H9 (cell line): ENCODE data around the gene CDC45. TPM values are rescaled to one million over a fixed set of nuclear protein-coding genes. Genes with fewer than 3 reads are reported as not detected.

Experiments used
- DNase-seq: peaks from one replicate; pipeline ENCODE4 v3.0.0-alpha.2; 2017
- H2AFZ ChIP-seq: one replicate; pipeline ENCODE4 v1.6.1; 2013; ENCODE audit warnings: mild to moderate bottlenecking, low read length, control low read depth, moderate library complexity
- H2AK5ac ChIP-seq: 2 replicates; pipeline ENCODE4 v1.6.1; 2013; ENCODE audit warnings: low read length, control low read depth, mixed read lengths; ENCODE audit not compliant: insufficient read length
- H2BK120ac ChIP-seq: one replicate; pipeline ENCODE4 v1.6.1; 2013; ENCODE audit warnings: low read depth, mild to moderate bottlenecking, low read length, control low read depth, inconsistent platforms; ENCODE audit not compliant: poor library complexity, severe bottlenecking
- H2BK12ac ChIP-seq: 2 replicates; pipeline ENCODE4 v1.6.1; 2013; ENCODE audit warnings: low read length, control low read depth, mixed read lengths, low read depth; ENCODE audit not compliant: insufficient read length
- H2BK15ac ChIP-seq: 2 replicates; pipeline ENCODE4 v1.6.1; 2013; ENCODE audit warnings: low read depth, low read length, control low read depth
- H2BK20ac ChIP-seq: one replicate; pipeline ENCODE4 v1.6.1; 2013; ENCODE audit warnings: low read depth, mild to moderate bottlenecking, low read length, control low read depth, inconsistent platforms; ENCODE audit not compliant: poor library complexity, severe bottlenecking
- H2BK5ac ChIP-seq: 2 replicates; pipeline ENCODE4 v1.6.1; 2013; ENCODE audit warnings: low read length, control low read depth, mixed read lengths; ENCODE audit not compliant: insufficient read length
- H3K14ac ChIP-seq: 2 replicates; pipeline ENCODE4 v1.6.1; 2013; ENCODE audit warnings: low read length, control low read depth; ENCODE audit not compliant: insufficient read depth
- H3K18ac ChIP-seq: 2 replicates; pipeline ENCODE4 v1.6.1; 2013; ENCODE audit warnings: low read depth, mild to moderate bottlenecking, mixed read lengths, low read length, control low read depth; ENCODE audit not compliant: insufficient read length
- H3K23ac ChIP-seq: 2 replicates; pipeline ENCODE4 v1.6.1; 2013; ENCODE audit warnings: low read length, control low read depth, mixed read lengths, low read depth; ENCODE audit not compliant: insufficient read length
- H3K23me2 ChIP-seq: 2 replicates; pipeline ENCODE4 v1.6.1; 2013; ENCODE audit warnings: low read depth, mild to moderate bottlenecking, mixed read lengths, low read length, control low read depth; ENCODE audit not compliant: insufficient read length, poor library complexity, severe bottlenecking
- H3K27ac ChIP-seq: 2 replicates; pipeline ENCODE4 v1.5.1; 2013; ENCODE audit warnings: low read length, control low read depth, mixed read lengths, low read depth; ENCODE audit not compliant: insufficient read length
- H3K27me3 ChIP-seq: 2 replicates; pipeline ENCODE4 v1.6.1; 2013; ENCODE audit warnings: low read length, control low read depth, inconsistent platforms; ENCODE audit not compliant: insufficient read depth
- H3K4ac ChIP-seq: 2 replicates; pipeline ENCODE4 v1.6.1; 2013; ENCODE audit warnings: low read depth, mild to moderate bottlenecking, control low read depth, inconsistent platforms, low read length, moderate library complexity
- H3K4me1 ChIP-seq: 2 replicates; pipeline ENCODE4 v1.6.1; 2013; ENCODE audit warnings: low read length, control low read depth, inconsistent platforms; ENCODE audit not compliant: insufficient read depth
- H3K4me2 ChIP-seq: 2 replicates; pipeline ENCODE4 v1.6.1; 2013; ENCODE audit warnings: low read length, control low read depth, mixed read lengths; ENCODE audit not compliant: insufficient read length, insufficient read depth
- H3K56ac ChIP-seq: 2 replicates; pipeline ENCODE4 v1.6.1; 2013; ENCODE audit warnings: low read depth, mild to moderate bottlenecking, mixed read lengths, low read length, control low read depth; ENCODE audit not compliant: insufficient read length
- H3K79me1 ChIP-seq: 2 replicates; pipeline ENCODE4 v1.6.1; 2013; ENCODE audit warnings: low read depth, mild to moderate bottlenecking, moderate library complexity, low read length, control low read depth, inconsistent platforms; ENCODE audit not compliant: insufficient read depth, poor library complexity, severe bottlenecking
- H3K79me2 ChIP-seq: 2 replicates; pipeline ENCODE4 v1.6.1; 2013; ENCODE audit warnings: low read length, control low read depth, inconsistent platforms; ENCODE audit not compliant: insufficient read depth
- H3K9ac ChIP-seq: 2 replicates; pipeline ENCODE4 v1.6.1; 2013; ENCODE audit warnings: low read length, control low read depth, mixed read lengths; ENCODE audit not compliant: insufficient read length; ENCODE audit errors: extremely low read depth
- H3K9me3 ChIP-seq: one replicate; pipeline ENCODE4 v1.6.1; 2013; ENCODE audit warnings: low read depth, low read length, inconsistent platforms; ENCODE audit not compliant: control insufficient read depth
- H3T11ph ChIP-seq: one replicate; pipeline ENCODE4 v1.6.1; 2013; ENCODE audit warnings: mild to moderate bottlenecking, low read length, control low read depth, inconsistent platforms
- H4K20me1 ChIP-seq: one replicate; pipeline ENCODE4 v1.6.1; 2013; ENCODE audit not compliant: control insufficient read depth, insufficient read length, insufficient read depth
- H4K5ac ChIP-seq: 2 replicates; pipeline ENCODE4 v1.6.1; 2013; ENCODE audit warnings: low read depth, mild to moderate bottlenecking, mixed read lengths, low read length, control low read depth; ENCODE audit not compliant: insufficient read length
- H4K8ac ChIP-seq: replicated peaks from 2 replicates; pipeline ENCODE4 v1.6.1; 2013; ENCODE audit warnings: low read length, control low read depth, mixed read lengths, low read depth; ENCODE audit not compliant: insufficient read length
- H4K91ac ChIP-seq: 2 replicates; pipeline ENCODE4 v1.6.1; 2013; ENCODE audit warnings: low read depth, mild to moderate bottlenecking, moderate library complexity, mixed read lengths, low read length, control low read depth; ENCODE audit not compliant: insufficient read length
- H3K27ac Mint-ChIP-seq, 3 experiments: 2 replicates in 2 of 3; 3 replicates in 1 of 3; pipeline ENCODE4 v1.8.0; 2020 to 2021; ENCODE audit warnings: mixed read lengths in 3 of 3, mild to moderate bottlenecking in 1 of 3, moderate library complexity in 1 of 3
- H3K27me3 Mint-ChIP-seq: 2 replicates; pipeline ENCODE4 v1.8.0; 2021; ENCODE audit warnings: low read depth, mild to moderate bottlenecking, moderate library complexity, mixed read lengths
- H3K36me3 Mint-ChIP-seq, 3 experiments: 2 replicates in 2 of 3; 3 replicates in 1 of 3; pipeline ENCODE4 v1.8.0; 2020 to 2021; ENCODE audit warnings: low read depth in 3 of 3, mixed read lengths in 3 of 3; ENCODE audit not compliant: insufficient read depth in 1 of 3
- H3K4me1 Mint-ChIP-seq, 2 experiments: 2 replicates each; pipeline ENCODE4 v1.8.0; 2020; ENCODE audit warnings: mixed read lengths in 2 of 2
- H3K4me3 Mint-ChIP-seq, 2 experiments: 2 replicates in 1 of 2; 3 replicates in 1 of 2; pipeline ENCODE4 v1.8.0; 2020 to 2021; ENCODE audit warnings: mild to moderate bottlenecking in 2 of 2, mixed read lengths in 2 of 2, moderate library complexity in 1 of 2
- H3K9me3 Mint-ChIP-seq, 2 experiments: 2 replicates in 1 of 2; 3 replicates in 1 of 2; pipeline ENCODE4 v1.8.0; 2020; ENCODE audit warnings: mild to moderate bottlenecking in 2 of 2, mixed read lengths in 2 of 2, moderate library complexity in 1 of 2
- CTCF ChIP-seq: fragments of 200-600 bp; sonication (generic); conservative IDR thresholded peaks from 3 replicates; pipeline ENCODE4 v1.8.0; 2021; ENCODE audit warnings: antibody characterized with exemption, mild to moderate bottlenecking
- WGBS: extraction: QIAGEN DNeasy Blood & Tissue Kit; methylation state at CpG from one replicate; pipeline ENCODE4 v1.1.7; 2013; ENCODE audit warnings: missing lambda C conversion rate, low lambda C conversion rate, mixed read lengths; ENCODE audit not compliant: insufficient read length; ENCODE audit errors: extremely low coverage; 5-methylcytosine and 5-hydroxymethylcytosine counted together
- total RNA-seq: library from RNA; stranded (reverse); gene quantifications from 2 replicates; pipeline ENCODE4 v1.2.1, GENCODE V29; 2021

Gene CDC45
- total RNA-seq, 1 experiment from 2014 or later, result 35.7 TPM

- H3K4me2 ChIP-seq, result peak overlapping the region; percentile 55
- no peak for TF ChIP-seq CTCF
- H2BK20ac ChIP-seq, result no peak overlapping the region
- no peak overlapping the region for H3K27ac ChIP-seq
- no peak overlapping the region for H2AFZ ChIP-seq
- Mint-ChIP-seq H3K27me3 (peaks cover 65% of the 10 kb centered on the region), H3K4me1 (peaks cover 8 to 12% of the 10 kb centered on the region in 2 experiments; a peak in 3 of 4 replicates), H3K27ac (no peak overlapping the region), H3K4me3 (peak overlapping the region; percentile 67 to 82), H3K9me3 (no peaks in the 10 kb centered on the region), H3K36me3 (peaks cover 3 to 20% (median 14%) of the 10 kb centered on the region in 3 experiments; a peak in 4 of 7 replicates)
- H4K91ac ChIP-seq, result no peak overlapping the region
- no peak overlapping the region for H3K14ac ChIP-seq
- no peak overlapping the region for H2BK120ac ChIP-seq
- no peak overlapping the region for H3K9ac ChIP-seq
- no peaks in the 10 kb centered on the region for H3K9me3 ChIP-seq
- no peaks in the 10 kb centered on the region for H3K4me1 ChIP-seq
- H3K4ac ChIP-seq, result no peak overlapping the region
- H2BK12ac ChIP-seq, result no peak overlapping the region
- H4K20me1 ChIP-seq, result no peaks in the 10 kb centered on the region
- no peak overlapping the region for H3K23ac ChIP-seq
- no peak overlapping the region for H2BK15ac ChIP-seq
- peaks cover 14% of the 10 kb centered on the region for H3K23me2 ChIP-seq
- H4K8ac ChIP-seq, result no peak overlapping the region
- H3K56ac ChIP-seq, result no peak overlapping the region
- H3K27me3 ChIP-seq, result peaks cover 4% of the 10 kb centered on the region; the same call in 1 of the 2 replicates
- H4K5ac ChIP-seq, result no peak overlapping the region
- DNase-seq, result peak; percentile 43
- H3T11ph ChIP-seq, result no peak overlapping the region
- no peaks in the 10 kb centered on the region for H3K79me2 ChIP-seq
- no CpG with 5 or more reads among the region's 16 CpGs for WGBS
- H2AK5ac ChIP-seq, result no peak overlapping the region
- no peak overlapping the region for H2BK5ac ChIP-seq
- no peaks in the 10 kb centered on the region for H3K79me1 ChIP-seq
- no peak overlapping the region for H3K18ac ChIP-seq
Measured at GRCh38 chr22:19522190-19522880, 42.6 kb downstream of the CDC45 start.
